ENCODE data around the gene TRIM47. TPM values are rescaled to one million over a fixed set of nuclear protein-coding genes. Genes with fewer than 3 reads are reported as not detected.

The TRIM47 gene
- total RNA-seq, 1 experiment from 2014 or later = 86.7 TPM

DNA sequence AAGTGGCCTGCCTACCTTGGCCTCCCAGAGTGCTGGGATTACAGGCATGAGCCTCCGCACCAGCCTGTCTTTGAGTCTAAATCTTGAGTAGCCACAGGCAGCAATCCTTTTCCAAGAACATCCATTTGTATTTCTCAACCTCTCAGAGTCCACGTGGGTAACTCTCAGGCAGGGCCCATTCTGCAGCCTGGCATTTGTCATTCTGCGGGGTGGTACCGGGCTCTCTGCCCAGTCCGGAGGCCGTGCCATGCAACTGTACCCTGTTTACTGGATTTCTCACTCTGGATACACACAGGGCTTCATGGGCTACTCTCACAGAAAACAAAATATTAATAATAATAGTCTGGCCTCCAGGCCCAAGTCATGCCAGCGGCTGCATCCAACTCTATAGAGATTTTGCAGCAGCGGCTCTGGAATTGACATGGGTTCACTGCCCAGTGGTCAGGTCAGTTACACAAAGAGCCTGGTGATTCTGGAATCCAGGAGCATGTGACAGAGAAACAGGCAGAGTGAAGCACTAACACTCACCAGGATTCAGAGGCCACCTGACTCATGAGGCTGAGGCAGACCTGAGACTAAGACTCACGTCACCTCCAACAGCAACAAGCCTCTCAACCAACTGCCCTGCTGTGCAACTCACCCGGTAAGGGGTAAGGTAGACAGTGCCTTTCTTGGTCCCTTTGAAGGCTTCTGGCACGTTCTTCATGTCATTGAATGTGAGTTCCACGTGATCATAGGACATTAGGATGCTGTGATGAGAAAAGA is 27.3 kb downstream of the TRIM47 start:
- CTCF ChIA-PET = interaction anchor here (0.5 kb wide), 1 partner anchor 86 kb away, joined by 3 read pairs; no protein-coding TSS in a partner anchor
- no peak overlapping the region for H3K4me2 ChIP-seq (ENCODE audit: low read length)
- peaks cover 25 to 27% of the 10 kb centered on the region in 2 experiments; a peak in 3 of 4 replicates for H3K36me3 ChIP-seq (ENCODE audit: control insufficient read depth in 1 of 2, insufficient read depth in 2 of 2, low read length in 2 of 2)
- intact Hi-C loops (cut with micrococcal nuclease) = loop anchor here (10.0 kb wide), 1 partner anchor 176 kb away; no protein-coding TSS in a partner anchor
- H3K9me3 ChIP-seq (ENCODE audit: control insufficient read depth in 1 of 2, insufficient read depth in 1 of 2, low read depth in 1 of 2, low read length in 2 of 2) = no peaks in the 10 kb centered on the region
- TF ChIP-seq ZNF274 (IDR thresholded peaks at IDR 0.05; ENCODE audit: low read depth, low read length) (no peak), ELF1 (IDR thresholded peaks at IDR 0.05; ENCODE audit: borderline replicate concordance, low read depth) (no peak), EGR1 (IDR thresholded peaks at IDR 0.05; ENCODE audit: low read depth) (no peak), ZFX (IDR thresholded peaks at IDR 0.05) (no peak), ZBTB33 (IDR thresholded peaks at IDR 0.05; ENCODE audit: extremely low read depth, insufficient replicate concordance, low read length) (no peak), TCF7L2 (IDR thresholded peaks at IDR 0.05; ENCODE audit: borderline replicate concordance, extremely low read depth, insufficient read depth, insufficient read length) (no peak), POLR2AphosphoS5 (IDR thresholded peaks at IDR 0.05; ENCODE audit: low read depth, low read length) (no peak; the same call in 1 of the 2 replicates), ATF3 (IDR thresholded peaks at IDR 0.05) (no peak), EZH2phosphoT487 (IDR thresholded peaks at IDR 0.05; ENCODE audit: borderline replicate concordance) (no peak), EZH2 (IDR thresholded peaks at IDR 0.05) (no peak), JUND (IDR thresholded peaks at IDR 0.05) (no peak), CTCF (IDR thresholded peaks at IDR 0.05 in 2 of 3, conservative IDR thresholded peaks at IDR 0.05 in 1 of 3; ENCODE audit: borderline replicate concordance in 1 of 3, insufficient read depth in 1 of 3, low read depth in 2 of 3, low read length in 2 of 3) (no peak), SRF (IDR thresholded peaks at IDR 0.05; ENCODE audit: low read depth) (no peak), CEBPB (IDR thresholded peaks at IDR 0.05; ENCODE audit: low read depth) (no peak), RAD21 (IDR thresholded peaks at IDR 0.05; ENCODE audit: low read depth) (no peak)
- RAD21 ChIA-PET (ENCODE audit: low non-redundant PET in 1 of 2, low total read pairs in 2 of 2, uncharacterized antibody in 2 of 2, unreplicated experiment in 2 of 2) = no interaction called here
- H3K4me3 ChIP-seq (replicated peaks in 1 of 2; ENCODE audit: low read depth in 1 of 2, low read length in 2 of 2) = no peak overlapping the region
- peaks cover 21 to 43% of the 10 kb centered on the region in 2 experiments for H3K4me1 ChIP-seq (ENCODE audit: control insufficient read depth in 1 of 2, insufficient read depth in 2 of 2, low read length in 2 of 2)
- H2AFZ ChIP-seq (ENCODE audit: low read depth, low read length, poor library complexity, severe bottlenecking) = no peak overlapping the region
- H3K79me2 ChIP-seq (ENCODE audit: insufficient read depth, low read length) = peaks cover 20% of the 10 kb centered on the region; the same call in 1 of the 2 replicates
- BruUV-seq (replicated peaks) = no TSS peak
- no peaks in the 10 kb centered on the region for H4K20me1 ChIP-seq (ENCODE audit: insufficient read depth)
- H3K9ac ChIP-seq (ENCODE audit: low read length) = no peak overlapping the region
- ATAC-seq (no peak), DNase-seq (ENCODE audit: low read depth, low spot score) (no peak)
- no peaks in the 10 kb centered on the region for H3K9me2 ChIP-seq (ENCODE audit: insufficient read depth)
- no peaks in the 10 kb centered on the region for H3K27me3 ChIP-seq (ENCODE audit: insufficient read depth, low read length)
- H3K27ac ChIP-seq (ENCODE audit: low read depth, low read length) = no peak overlapping the region
- POLR2A ChIA-PET = interaction anchor here (1.3 kb wide), 1 partner anchor 71 kb away, joined by 6 read pairs; no protein-coding TSS in a partner anchor

All from HCT116 (cell line).